GM23248 (cell line): ENCODE results near the gene ZNF816. TPM values are rescaled to one million over a fixed set of nuclear protein-coding genes. Genes with fewer than 3 reads are reported as not detected.

ENCODE experiments used
- DNase-seq: peaks from one replicate; pipeline ENCODE4 v3.0.0-alpha.2; 2015
- H2AFZ ChIP-seq: fragments of 200-600 bp; sonication (generic); 2 replicates; pipeline ENCODE4 v1.6.1; 2016; ENCODE audit warnings: antibody characterized with exemption
- H3F3A ChIP-seq: fragments of 200-600 bp; sonication (generic); 2 replicates; pipeline ENCODE4 v1.6.1; 2016; ENCODE audit warnings: mild to moderate bottlenecking, antibody characterized with exemption, mixed run types; ENCODE audit not compliant: insufficient read depth
- H3K27ac ChIP-seq: fragments of 200-600 bp; sonication (generic); 2 replicates; pipeline ENCODE4 v1.5.1; 2016; ENCODE audit warnings: mild to moderate bottlenecking
- H3K27me3 ChIP-seq: fragments of 200-600 bp; sonication (generic); replicated peaks from 2 replicates; pipeline ENCODE4 v1.6.1; 2016; ENCODE audit warnings: mild to moderate bottlenecking; ENCODE audit not compliant: insufficient read depth
- H3K36me3 ChIP-seq: fragments of 200-600 bp; sonication (generic); 2 replicates; pipeline ENCODE4 v1.6.1; 2016; ENCODE audit warnings: low read depth, mild to moderate bottlenecking
- H3K4me1 ChIP-seq: fragments of 200-600 bp; sonication (generic); 2 replicates; pipeline ENCODE4 v1.6.1; 2016; ENCODE audit warnings: mild to moderate bottlenecking; ENCODE audit not compliant: insufficient read depth
- H3K4me2 ChIP-seq: fragments of 200-600 bp; sonication (generic); one replicate; pipeline ENCODE4 v1.6.1; 2016; ENCODE audit warnings: mild to moderate bottlenecking; ENCODE audit not compliant: unreplicated experiment
- H3K4me3 ChIP-seq: fragments of 200-600 bp; sonication (generic); 2 replicates; pipeline ENCODE4 v1.5.1; 2016; ENCODE audit warnings: mild to moderate bottlenecking
- H3K79me2 ChIP-seq: fragments of 200-600 bp; sonication (generic); 2 replicates; pipeline ENCODE4 v1.6.1; 2016; ENCODE audit warnings: mild to moderate bottlenecking; ENCODE audit not compliant: insufficient read depth
- H3K9ac ChIP-seq: fragments of 200-600 bp; sonication (generic); 2 replicates; pipeline ENCODE4 v1.6.1; 2016; ENCODE audit warnings: mild to moderate bottlenecking
- H3K9me2 ChIP-seq: fragments of 200-600 bp; sonication (generic); 2 replicates; pipeline ENCODE4 v1.6.1; 2016; ENCODE audit warnings: mixed run types, mild to moderate bottlenecking, moderate library complexity; ENCODE audit not compliant: insufficient read depth
- H3K9me3 ChIP-seq: fragments of 200-600 bp; sonication (generic); one replicate; pipeline ENCODE4 v1.6.1; 2017; ENCODE audit warnings: low read depth
- H4K20me1 ChIP-seq: fragments of 200-600 bp; sonication (generic); 2 replicates; pipeline ENCODE4 v1.6.0; 2016; ENCODE audit not compliant: insufficient read depth
- EZH2 ChIP-seq: fragments of 200-600 bp; sonication (generic); IDR thresholded peaks from 2 replicates; pipeline ENCODE4 v1.6.1; 2018; ENCODE audit warnings: antibody characterized with exemption, mild to moderate bottlenecking; ENCODE audit not compliant: insufficient read depth, poor library complexity, severe bottlenecking
- EZH2phosphoT487 ChIP-seq: fragments of 200-600 bp; sonication (generic); IDR thresholded peaks from 2 replicates; pipeline ENCODE4 v1.6.1; 2018; ENCODE audit warnings: antibody characterized with exemption, moderate library complexity, mild to moderate bottlenecking, low read depth; ENCODE audit not compliant: insufficient read depth
- WGBS, 2 experiments: methylation state at CpG; one replicate each; pipeline ENCODE4 v1.1.6; 2015 to 2017; ENCODE audit warnings: low lambda C conversion rate in 2 of 2, low coverage in 1 of 2; ENCODE audit errors: missing lambda C conversion rate in 2 of 2; 5-methylcytosine and 5-hydroxymethylcytosine counted together
- in situ Hi-C: fragments of 300-500 bp; cut with MboI; formaldehyde crosslinking; loops from 2 replicates; pipeline ENCODE4 v1.15.0; 2020
- polyA plus RNA-seq: library from polyadenylated mRNA; unstranded; fragments of >200 nt; fragmentation: Nextera tagmentation; extraction: Ambion mirVana; gene quantifications from 2 replicates; pipeline ENCODE4 v1.2.1, GENCODE V29; 2016
- total RNA-seq: library from RNA; depleted of rRNA; stranded (reverse); fragments of >200 nt; shearing (Covaris generic); gene quantifications from 2 replicates; pipeline ENCODE4 v1.2.3, GENCODE V29; 2014

ZNF816 gene
- total and polyA plus RNA-seq, 2 experiments from 2014 or later, result 3.0 to 4.3 TPM

DNA sequence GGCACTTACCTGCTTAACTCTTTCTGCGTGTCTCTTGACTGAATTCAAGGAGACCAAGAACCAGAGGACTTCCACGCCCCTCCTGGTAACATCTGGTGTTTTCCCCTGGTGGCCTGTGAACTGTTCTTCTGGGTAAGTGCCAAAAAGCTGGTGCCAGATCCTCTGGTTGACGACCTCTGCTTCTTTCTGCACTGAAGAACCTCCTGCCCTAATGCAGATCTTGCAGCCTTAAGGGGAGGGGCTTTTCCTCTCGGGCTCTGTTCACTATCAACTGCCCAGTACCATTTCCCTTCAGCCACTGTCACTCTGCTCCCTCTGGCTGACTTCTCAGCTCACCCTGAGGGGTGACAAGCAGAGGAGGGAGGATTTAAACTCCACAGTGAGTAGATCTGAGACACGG, 44.9 kb upstream of the ZNF816 start:
- no peaks in the 10 kb centered on the region for H3K36me3 ChIP-seq
- TF ChIP-seq EZH2 (no peak), EZH2phosphoT487 (no peak)
- no peaks in the 10 kb centered on the region for H4K20me1 ChIP-seq
- H3K9ac ChIP-seq, result no peak overlapping the region
- H3K27me3 ChIP-seq, result no peaks in the 10 kb centered on the region
- no peaks in the 10 kb centered on the region for H3F3A ChIP-seq
- no peak overlapping the region for H2AFZ ChIP-seq
- H3K27ac ChIP-seq, result no peak overlapping the region
- H3K9me3 ChIP-seq, result no peaks in the 10 kb centered on the region
- 24 to 25% methylated on average over 5 of the region's 5 CpGs for WGBS, 2 experiments
- no peaks in the 10 kb centered on the region for H3K4me1 ChIP-seq
- no peak for DNase-seq
- no peaks in the 10 kb centered on the region for H3K9me2 ChIP-seq
- in situ Hi-C loops, result no loop called here
- H3K4me3 ChIP-seq, result no peak overlapping the region
- H3K79me2 ChIP-seq, result no peaks in the 10 kb centered on the region
- H3K4me2 ChIP-seq, result no peak overlapping the region

DNA sequence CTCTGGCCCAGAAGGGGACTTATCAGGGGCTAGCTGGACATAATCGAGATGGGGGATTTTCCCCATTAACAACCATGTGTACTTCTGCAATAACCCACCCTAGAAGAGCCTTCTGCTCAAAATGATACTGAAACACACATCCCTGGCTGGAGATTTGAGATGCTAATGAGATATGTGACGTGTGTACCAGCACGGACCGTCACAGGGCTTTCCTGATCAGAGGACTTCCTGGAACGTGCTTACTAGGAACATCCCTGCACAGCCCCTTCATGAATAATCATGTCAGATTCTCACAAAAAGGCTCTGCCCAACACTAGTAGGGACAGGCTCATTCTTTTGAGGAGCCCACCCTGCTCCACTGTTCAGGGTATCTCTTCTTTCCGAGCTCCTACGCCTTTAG, 44.5 kb upstream of the ZNF816 start:
- H3K27ac ChIP-seq, result no peak overlapping the region
- H3K4me3 ChIP-seq, result no peak overlapping the region
- TF ChIP-seq EZH2 (no peak), EZH2phosphoT487 (no peak)
- no peak overlapping the region for H3K4me2 ChIP-seq
- 26 to 27% methylated on average over 7 of the region's 7 CpGs for WGBS, 2 experiments
- no peaks in the 10 kb centered on the region for H3K9me2 ChIP-seq
- H3K27me3 ChIP-seq, result no peaks in the 10 kb centered on the region
- no peak overlapping the region for H3K9ac ChIP-seq
- in situ Hi-C loops, result no loop called here
- H3K9me3 ChIP-seq, result no peaks in the 10 kb centered on the region
- DNase-seq, result no peak
- H2AFZ ChIP-seq, result no peak overlapping the region
- H3F3A ChIP-seq, result no peaks in the 10 kb centered on the region
- no peaks in the 10 kb centered on the region for H3K79me2 ChIP-seq
- no peaks in the 10 kb centered on the region for H3K36me3 ChIP-seq
- H4K20me1 ChIP-seq, result no peaks in the 10 kb centered on the region
- no peaks in the 10 kb centered on the region for H3K4me1 ChIP-seq

DNA sequence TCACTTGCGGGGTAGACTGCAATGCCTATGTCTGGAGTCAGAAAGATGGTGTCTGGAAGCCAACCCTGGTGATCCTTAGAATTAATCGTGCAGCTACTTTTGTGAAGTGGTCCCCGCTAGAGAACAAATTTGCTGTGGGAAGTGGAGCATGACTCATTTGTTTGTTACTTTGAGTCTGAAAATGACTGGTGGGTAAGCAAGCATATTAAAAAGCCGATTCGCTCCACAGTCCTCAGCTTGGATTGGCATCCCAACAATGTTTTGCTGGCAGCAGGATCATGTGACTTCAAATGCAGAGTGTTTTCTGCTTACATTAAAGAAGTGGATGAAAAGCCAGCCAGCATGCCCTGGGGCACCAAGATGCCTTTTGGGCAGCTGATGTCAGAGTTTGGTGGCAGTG, 41.6 kb upstream of the ZNF816 start:
- no peaks in the 10 kb centered on the region for H3K79me2 ChIP-seq
- no peak for DNase-seq
- in situ Hi-C loops, result no loop called here
- no peaks in the 10 kb centered on the region for H3K4me1 ChIP-seq
- no peaks in the 10 kb centered on the region for H3K36me3 ChIP-seq
- no peak overlapping the region for H3K27ac ChIP-seq
- TF ChIP-seq EZH2 (no peak), EZH2phosphoT487 (no peak)
- no peak overlapping the region for H3K4me3 ChIP-seq
- H3K9me3 ChIP-seq, result no peaks in the 10 kb centered on the region
- no peak overlapping the region for H3K9ac ChIP-seq
- H3K27me3 ChIP-seq, result no peaks in the 10 kb centered on the region
- no peaks in the 10 kb centered on the region for H3F3A ChIP-seq
- H3K4me2 ChIP-seq, result no peak overlapping the region
- no peak overlapping the region for H2AFZ ChIP-seq
- H4K20me1 ChIP-seq, result no peaks in the 10 kb centered on the region
- 67 to 74% methylated on average over 5 of the region's 5 CpGs for WGBS, 2 experiments
- no peaks in the 10 kb centered on the region for H3K9me2 ChIP-seq

DNA sequence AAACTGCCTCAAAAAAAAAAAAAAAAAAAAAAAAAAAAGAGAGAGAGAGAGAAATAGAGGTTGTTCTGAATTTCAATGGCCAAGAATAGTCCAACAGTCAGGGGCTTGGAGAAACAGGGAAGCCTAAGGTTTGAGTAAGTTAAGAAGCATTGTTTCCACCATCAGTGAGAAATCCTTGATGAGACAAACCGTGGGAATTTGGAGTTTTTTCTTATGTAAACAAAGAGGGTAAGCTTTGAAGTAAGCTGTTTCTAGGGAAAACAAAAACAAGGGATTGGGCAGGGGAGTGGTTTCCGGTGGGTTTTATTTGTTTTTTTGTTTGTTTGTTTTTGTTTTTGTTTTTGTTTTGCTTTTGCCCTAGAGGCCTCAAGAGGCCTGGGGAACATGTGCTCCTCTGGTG, 39.8 kb upstream of the ZNF816 start:
- Histone ChIP-seq H3K79me2 (no peaks in the 10 kb centered on the region), H2AFZ (no peak overlapping the region), H3F3A (no peaks in the 10 kb centered on the region), H3K4me2 (no peak overlapping the region), H3K9ac (no peak overlapping the region), H3K9me2 (no peaks in the 10 kb centered on the region), H3K27me3 (no peaks in the 10 kb centered on the region), H3K36me3 (no peaks in the 10 kb centered on the region), H3K4me1 (no peaks in the 10 kb centered on the region), H3K9me3 (no peaks in the 10 kb centered on the region), H3K4me3 (no peak overlapping the region), H3K27ac (no peak overlapping the region), H4K20me1 (no peaks in the 10 kb centered on the region)
- 0 to 6% methylated on average over 2 of the region's 2 CpGs for WGBS, 2 experiments
- TF ChIP-seq EZH2 (no peak), EZH2phosphoT487 (no peak)
- in situ Hi-C loops, result no loop called here
- peak; percentile 2 for DNase-seq

DNA sequence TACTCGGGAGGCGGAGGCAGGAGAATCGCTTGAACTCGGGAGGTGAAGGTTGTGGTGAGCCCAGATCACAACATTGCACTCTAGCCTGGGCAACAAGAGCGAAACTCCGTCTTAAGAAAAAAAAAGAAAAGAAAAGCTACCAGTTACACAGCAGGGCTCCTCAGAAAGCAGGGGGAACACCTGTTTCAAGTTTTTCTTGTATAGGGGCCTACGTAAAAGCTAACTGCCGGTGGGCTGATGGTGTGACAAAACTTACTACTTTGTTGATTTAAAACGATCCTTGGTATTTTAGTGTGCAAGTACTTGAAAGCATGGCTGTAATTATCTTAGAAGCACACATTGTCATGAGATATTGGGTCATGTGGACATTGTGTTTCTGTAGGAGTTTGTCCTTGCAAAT, 35.3 kb upstream of the ZNF816 start:
- H3K79me2 ChIP-seq, result no peaks in the 10 kb centered on the region
- H3K4me1 ChIP-seq, result 0 out of 2 replicates have a peak, but pooled peaks cover 3% of the 10 kb centered on the region
- no peak overlapping the region for H3K4me3 ChIP-seq
- H3K9me3 ChIP-seq, result no peaks in the 10 kb centered on the region
- H3F3A ChIP-seq, result 0 out of 2 replicates have a peak, but pooled peaks cover 2% of the 10 kb centered on the region
- DNase-seq, result no peak
- H4K20me1 ChIP-seq, result no peaks in the 10 kb centered on the region
- in situ Hi-C loops, result no loop called here
- no peak overlapping the region for H3K27ac ChIP-seq
- TF ChIP-seq EZH2phosphoT487 (no peak), EZH2 (no peak)
- no peak overlapping the region for H3K4me2 ChIP-seq
- H3K27me3 ChIP-seq, result no peaks in the 10 kb centered on the region
- no peak overlapping the region for H3K9ac ChIP-seq
- H3K36me3 ChIP-seq, result no peaks in the 10 kb centered on the region
- no peaks in the 10 kb centered on the region for H3K9me2 ChIP-seq
- no peak overlapping the region for H2AFZ ChIP-seq
- 42 to 51% methylated on average over 9 of the region's 9 CpGs for WGBS, 2 experiments
